Measurements from ENCODE around the gene RPAP3.

DNA sequence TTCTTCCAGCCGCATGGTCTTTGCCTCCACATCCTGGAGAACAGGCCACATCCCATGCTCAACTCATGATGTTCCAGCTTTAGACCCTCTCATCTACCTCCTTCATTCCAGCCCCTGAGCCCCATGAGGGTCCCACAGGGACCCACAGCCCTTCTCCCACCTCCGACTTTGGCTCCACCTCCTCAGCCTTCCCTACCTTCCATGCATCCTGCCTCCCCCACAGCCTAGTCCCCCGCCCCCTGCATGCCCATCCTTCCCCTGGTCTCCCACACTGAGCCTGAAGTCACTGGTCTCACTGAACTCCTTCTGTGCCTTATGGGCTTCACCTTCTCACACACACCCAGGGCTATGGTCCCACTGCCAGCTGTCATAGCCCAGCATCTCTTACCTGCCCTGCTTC is 43.1 kb upstream of the RPAP3 start:
- TF ChIP-seq, protein P1, sequence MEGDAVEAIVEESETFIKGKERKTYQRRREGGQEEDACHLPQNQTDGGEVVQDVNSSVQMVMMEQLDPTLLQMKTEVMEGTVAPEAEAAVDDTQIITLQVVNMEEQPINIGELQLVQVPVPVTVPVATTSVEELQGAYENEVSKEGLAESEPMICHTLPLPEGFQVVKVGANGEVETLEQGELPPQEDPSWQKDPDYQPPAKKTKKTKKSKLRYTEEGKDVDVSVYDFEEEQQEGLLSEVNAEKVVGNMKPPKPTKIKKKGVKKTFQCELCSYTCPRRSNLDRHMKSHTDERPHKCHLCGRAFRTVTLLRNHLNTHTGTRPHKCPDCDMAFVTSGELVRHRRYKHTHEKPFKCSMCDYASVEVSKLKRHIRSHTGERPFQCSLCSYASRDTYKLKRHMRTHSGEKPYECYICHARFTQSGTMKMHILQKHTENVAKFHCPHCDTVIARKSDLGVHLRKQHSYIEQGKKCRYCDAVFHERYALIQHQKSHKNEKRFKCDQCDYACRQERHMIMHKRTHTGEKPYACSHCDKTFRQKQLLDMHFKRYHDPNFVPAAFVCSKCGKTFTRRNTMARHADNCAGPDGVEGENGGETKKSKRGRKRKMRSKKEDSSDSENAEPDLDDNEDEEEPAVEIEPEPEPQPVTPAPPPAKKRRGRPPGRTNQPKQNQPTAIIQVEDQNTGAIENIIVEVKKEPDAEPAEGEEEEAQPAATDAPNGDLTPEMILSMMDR (IDR thresholded peaks at IDR 0.05; ENCODE audit: low read length) = no peak
- no peak for TF ChIP-seq EZH2 (IDR thresholded peaks at IDR 0.05; ENCODE audit: borderline replicate concordance, low read length)
